GM13977 (cell line): Measurements from ENCODE around the gene DENND5B.
"Not testable (repeated sequence)": the region's sequence is repeated elsewhere in the genome, so short reads cannot be mapped to it uniquely, and the experiment has no call there.

Experiments used
- DNase-seq: peaks from one replicate; pipeline ENCODE4 v3.0.0; 2012; ENCODE audit warnings: low spot score
- in situ Hi-C: fragments of 300-500 bp; cut with MboI; formaldehyde crosslinking; loops from one replicate; pipeline ENCODE4 v1.12.0; 2022; ENCODE audit warnings: low sequenced_read_pairs, low pct_unique_long_range_greater_than_20kb, mixed read lengths, inconsistent platforms; ENCODE audit not compliant: unreplicated experiment
- TF ChIP-seq, protein P1 (sequence below): IDR thresholded peaks from 2 replicates; pipeline ENCODE4 v1.5.1; 2012; ENCODE audit warnings: mild to moderate bottlenecking, control low read depth; ENCODE audit not compliant: insufficient read depth; ENCODE audit errors: extremely low read depth, missing control alignments

DENND5B gene

GRCh38 chr12:31585271-31585670, 5.7 kb downstream of the DENND5B start:
- in situ Hi-C loops, result no loop called here
- TF ChIP-seq, protein P1, sequence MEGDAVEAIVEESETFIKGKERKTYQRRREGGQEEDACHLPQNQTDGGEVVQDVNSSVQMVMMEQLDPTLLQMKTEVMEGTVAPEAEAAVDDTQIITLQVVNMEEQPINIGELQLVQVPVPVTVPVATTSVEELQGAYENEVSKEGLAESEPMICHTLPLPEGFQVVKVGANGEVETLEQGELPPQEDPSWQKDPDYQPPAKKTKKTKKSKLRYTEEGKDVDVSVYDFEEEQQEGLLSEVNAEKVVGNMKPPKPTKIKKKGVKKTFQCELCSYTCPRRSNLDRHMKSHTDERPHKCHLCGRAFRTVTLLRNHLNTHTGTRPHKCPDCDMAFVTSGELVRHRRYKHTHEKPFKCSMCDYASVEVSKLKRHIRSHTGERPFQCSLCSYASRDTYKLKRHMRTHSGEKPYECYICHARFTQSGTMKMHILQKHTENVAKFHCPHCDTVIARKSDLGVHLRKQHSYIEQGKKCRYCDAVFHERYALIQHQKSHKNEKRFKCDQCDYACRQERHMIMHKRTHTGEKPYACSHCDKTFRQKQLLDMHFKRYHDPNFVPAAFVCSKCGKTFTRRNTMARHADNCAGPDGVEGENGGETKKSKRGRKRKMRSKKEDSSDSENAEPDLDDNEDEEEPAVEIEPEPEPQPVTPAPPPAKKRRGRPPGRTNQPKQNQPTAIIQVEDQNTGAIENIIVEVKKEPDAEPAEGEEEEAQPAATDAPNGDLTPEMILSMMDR, result no peak
- no peak for DNase-seq

DNA sequence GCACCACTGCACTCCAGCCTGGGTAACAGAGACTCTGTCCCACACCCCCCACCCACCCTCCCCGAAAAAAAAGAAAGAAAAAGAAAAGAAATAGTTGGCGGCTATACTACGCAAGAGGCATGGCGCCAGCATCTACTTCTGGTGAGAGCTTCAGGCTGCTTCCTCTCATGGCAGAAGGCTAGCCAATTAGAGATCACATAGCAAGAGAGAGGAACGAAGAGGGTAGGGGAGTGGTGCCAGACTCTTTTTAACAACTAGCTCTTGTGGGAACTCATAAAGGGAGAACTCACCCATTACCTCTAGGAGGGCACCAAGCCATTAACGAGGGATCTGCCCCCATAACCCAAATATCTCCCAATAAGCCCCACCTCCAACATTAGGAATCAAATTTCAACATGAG, 6.2 kb downstream of the DENND5B start:
- TF ChIP-seq, protein P1, result no peak
- no peak for DNase-seq
- in situ Hi-C loops, result no loop called here

GRCh38 chr12:31583878-31584277, 7.1 kb downstream of the DENND5B start:
- TF ChIP-seq, protein P1, result no peak
- no peak for DNase-seq
- in situ Hi-C loops, result no loop called here

- TF ChIP-seq, protein P1, result no peak
- DNase-seq, result no peak
- in situ Hi-C loops, result no loop called here
These were observed 8.8 kb downstream of the DENND5B start for GRCh38 chr12:31582155-31582554.

DNA sequence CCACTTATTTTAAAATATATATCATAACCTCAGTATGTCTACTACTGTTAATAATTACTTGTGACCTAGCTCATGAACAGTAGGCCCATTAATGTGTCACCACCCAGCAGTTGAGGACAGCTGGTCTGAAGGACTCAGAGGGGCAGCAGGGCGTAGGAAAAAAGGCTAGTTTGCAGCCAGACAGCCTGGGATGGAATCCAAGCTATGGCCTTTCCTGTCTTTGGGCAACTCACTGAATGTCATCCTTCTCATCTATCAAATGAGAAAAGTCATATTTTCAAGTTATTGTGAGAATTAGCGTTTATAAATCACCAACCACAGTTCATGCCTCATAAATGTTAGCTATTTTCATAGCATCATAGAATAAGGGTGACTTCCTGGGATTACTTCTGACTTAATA, 12.3 kb downstream of the DENND5B start:
- TF ChIP-seq, protein P1, result no peak
- DNase-seq, result no peak
- in situ Hi-C loops, result no loop called here

- no peak for DNase-seq
- TF ChIP-seq, protein P1, result no peak
- in situ Hi-C loops, result no loop called here
These were observed 15.9 kb downstream of the DENND5B start for GRCh38 chr12:31574803-31575575.

GRCh38 chr12:31574367-31574766, 16.6 kb downstream of the DENND5B start:
- DNase-seq, in situ Hi-C loops: not testable (repeated sequence)
